SK-N-SH (cell line): ENCODE results near the gene KLHL24. TPM values are rescaled to one million over a fixed set of nuclear protein-coding genes. Genes with fewer than 3 reads are reported as not detected.

Experiments
- CTCF ChIA-PET: fragments of 300-600, 350-600 bp; formaldehyde crosslinking; extraction: SDS; loops from one replicate; lab custom pipeline; 2021; lab: Yijun Ruan, JAX
- POLR2A ChIA-PET: fragments of 350-600 bp; sonication (Branson Sonifier 250); formaldehyde crosslinking; extraction: SDS; loops from one replicate; lab custom pipeline; 2020; ENCODE audit warnings: antibody characterized with exemption, inconsistent platforms; lab: Yijun Ruan, JAX
- DNase-seq: peaks from one replicate; pipeline ENCODE4 v3.0.0; 2012
- H2AFZ ChIP-seq: fragments of 200-600 bp; sonication (generic); 2 replicates; pipeline ENCODE4 v1.8.1; 2016; ENCODE audit warnings: antibody characterized with exemption, mild to moderate bottlenecking, low read depth
- H3F3A ChIP-seq: fragments of 200-600 bp; sonication (generic); replicated peaks from 2 replicates; pipeline ENCODE3; 2016; ENCODE audit warnings: antibody characterized with exemption, mild to moderate bottlenecking; ENCODE audit not compliant: insufficient read depth
- H3K27ac ChIP-seq, 2 experiments: fragments of 200-500 bp in 1 of 2; fragments of 200-600 bp in 1 of 2; sonication (Bioruptor generic) in 1 of 2; sonication (generic), shearing (Covaris generic) in 1 of 2; 2 replicates each; pipeline versions ENCODE4 v1.5.1 to v1.6.1; 2014 to 2016; ENCODE audit warnings: low read depth in 2 of 2, inconsistent platforms in 1 of 2, low read length in 1 of 2, mild to moderate bottlenecking in 1 of 2, mixed read lengths in 1 of 2
- H3K27me3 ChIP-seq: fragments of 200-600 bp; sonication (generic), shearing (Covaris generic); 2 replicates; pipeline ENCODE4 v1.6.1; 2016; ENCODE audit warnings: mixed run types; ENCODE audit not compliant: insufficient read depth
- H3K36me3 ChIP-seq, 2 experiments: fragments of 200-500 bp in 1 of 2; fragments of 200-600 bp in 1 of 2; sonication (Bioruptor generic) in 1 of 2; sonication (generic) in 1 of 2; replicated peaks in 1 of 2; 2 replicates each; pipeline versions ENCODE3 to v1.5.1; 2014 to 2016; ENCODE audit warnings: low read length in 1 of 2, mild to moderate bottlenecking in 1 of 2; ENCODE audit not compliant: insufficient read depth in 2 of 2, control insufficient read depth in 1 of 2
- H3K4me1 ChIP-seq, 2 experiments: fragments of 200-500 bp in 1 of 2; fragments of 200-600 bp in 1 of 2; sonication (Bioruptor generic) in 1 of 2; sonication (generic), shearing (Covaris generic) in 1 of 2; 2 replicates each; pipeline versions ENCODE4 v1.5.1 to v1.6.1; 2014 to 2016; ENCODE audit warnings: low read depth in 1 of 2, low read length in 1 of 2, mixed run types in 1 of 2; ENCODE audit not compliant: insufficient read depth in 2 of 2, control insufficient read depth in 1 of 2
- H3K4me2 ChIP-seq: fragments of 200-600 bp; sonication (generic), shearing (Covaris generic); 2 replicates; pipeline ENCODE4 v1.6.1; 2017; ENCODE audit warnings: mixed run types
- H3K4me3 ChIP-seq, 2 experiments: fragments of 200-500 bp in 1 of 2; fragments of 200-600 bp in 1 of 2; sonication (Bioruptor generic) in 1 of 2; sonication (generic), shearing (Covaris generic) in 1 of 2; 2 replicates each; pipeline versions ENCODE4 v1.5.1 to v1.8.1; 2014 to 2016; ENCODE audit warnings: low read depth in 2 of 2, inconsistent platforms in 1 of 2, low read length in 1 of 2, mild to moderate bottlenecking in 1 of 2, mixed read lengths in 1 of 2, moderate library complexity in 1 of 2
- H3K79me2 ChIP-seq: fragments of 200-600 bp; sonication (generic); 2 replicates; pipeline ENCODE4 v1.8.1; 2017; ENCODE audit warnings: mild to moderate bottlenecking; ENCODE audit not compliant: insufficient read depth
- H3K9ac ChIP-seq: fragments of 200-600 bp; sonication (generic); 2 replicates; pipeline ENCODE4 v1.6.1; 2017; ENCODE audit warnings: mixed run types
- H3K9me2 ChIP-seq: fragments of 200-600 bp; sonication (generic); 2 replicates; pipeline ENCODE4 v1.6.1; 2017; ENCODE audit warnings: mixed run types
- H3K9me3 ChIP-seq: fragments of 200-600 bp; sonication (generic); 2 replicates; pipeline ENCODE4 v1.6.1; 2017; ENCODE audit warnings: mixed run types, mild to moderate bottlenecking, moderate library complexity
- H4K20me1 ChIP-seq: fragments of 200-600 bp; sonication (generic); 2 replicates; pipeline ENCODE4 v1.6.1; 2017; ENCODE audit warnings: mild to moderate bottlenecking, mixed run types; ENCODE audit not compliant: insufficient read depth
- CTCF ChIP-seq: fragments of 200-600 bp; sonication (generic); IDR thresholded peaks from 2 replicates; pipeline ENCODE4 v1.6.1; 2017; ENCODE audit warnings: antibody characterized with exemption, mild to moderate bottlenecking, moderate library complexity
- FOSL2 ChIP-seq: IDR thresholded peaks from 2 replicates; pipeline ENCODE4 v1.4.0; 2012; ENCODE audit warnings: low read depth, mild to moderate bottlenecking, moderate library complexity, borderline replicate concordance
- MAX ChIP-seq: IDR thresholded peaks from 2 replicates; pipeline ENCODE4 v1.4.0; 2012; ENCODE audit warnings: low read depth
- MEF2A ChIP-seq: IDR thresholded peaks from 2 replicates; pipeline ENCODE4 v1.4.0; 2012; ENCODE audit warnings: low read depth, borderline replicate concordance
- MXI1 ChIP-seq: IDR thresholded peaks from 2 replicates; pipeline ENCODE4 v1.6.1; 2012; ENCODE audit warnings: mild to moderate bottlenecking, low read depth, low read length, improper control_type of control experiment
- POLR2AphosphoS5 ChIP-seq: IDR thresholded peaks from 2 replicates; pipeline ENCODE4 v1.6.1; 2012; ENCODE audit warnings: low read depth, low read length
- RXRA ChIP-seq: IDR thresholded peaks from 2 replicates; pipeline ENCODE4 v1.4.0; 2012; ENCODE audit warnings: low read depth, mild to moderate bottlenecking, borderline replicate concordance
- SIN3A ChIP-seq: IDR thresholded peaks from 2 replicates; pipeline ENCODE4 v1.6.1; 2012; ENCODE audit warnings: low read depth, mild to moderate bottlenecking, low read length, moderate library complexity, borderline replicate concordance
- TCF12 ChIP-seq: IDR thresholded peaks from 2 replicates; pipeline ENCODE4 v1.4.0; 2012
- USF2 ChIP-seq: fragments of 150-350 bp; IDR thresholded peaks from 2 replicates; pipeline ENCODE4 v1.6.1; 2017; ENCODE audit warnings: antibody characterized with exemption, low read length, low read depth, borderline replicate concordance
- YY1 ChIP-seq: IDR thresholded peaks from 2 replicates; pipeline ENCODE4 v1.4.0; 2012; ENCODE audit warnings: low read depth, mild to moderate bottlenecking
- WGBS: methylation state at CpG from one replicate; pipeline ENCODE4 v1.1.6; 2017; ENCODE audit warnings: low lambda C conversion rate; 5-methylcytosine and 5-hydroxymethylcytosine counted together
- polyA plus RNA-seq, 3 experiments: library from polyadenylated mRNA; depleted of rRNA; stranded (reverse); fragments of >200 nt; gene quantifications; 2 replicates each; pipeline ENCODE4 v1.2.3, GENCODE V29; 2012

KLHL24 gene
- polyA plus RNA-seq, 1 of the 3 experiments (the other 2 are of a cell fraction): 5.7 TPM

- POLR2A ChIA-PET: interaction anchor here (0.6 to 2.7 kb wide), 6 partner anchors 12 to 547 kb away, joined by 3 to 20 read pairs (median 4); partner anchors contain the start of gene KLHL24
- H3K9me3 ChIP-seq: no peaks in the 10 kb centered on the region
- H3K9me2 ChIP-seq: no peaks in the 10 kb centered on the region
- H3K4me3 ChIP-seq: peak overlapping the region; percentile 80 to 85
- peak overlapping the region; percentile 74 for H3K4me2 ChIP-seq
- H3F3A ChIP-seq: peaks cover 5% of the 10 kb centered on the region
- peaks cover 0 to 12% of the 10 kb centered on the region in 2 experiments for H3K36me3 ChIP-seq
- peaks cover 42% of the 10 kb centered on the region for H4K20me1 ChIP-seq
- peak; percentile 73 for DNase-seq
- H3K4me1 ChIP-seq: peaks cover 0 to 7% of the 10 kb centered on the region in 2 experiments; a peak in 2 of 4 replicates
- peak overlapping the region; percentile 93 for H3K9ac ChIP-seq
- 4% methylated on average over 10 of the region's 13 CpGs for WGBS
- peaks cover 56% of the 10 kb centered on the region for H3K79me2 ChIP-seq
- peak overlapping the region; percentile 79; the same call in 1 of the 2 replicates for H2AFZ ChIP-seq
- TF ChIP-seq SIN3A: 0 out of 2 replicates have a peak, but pooled peaks have one; percentile 44
- no peak for TF ChIP-seq CTCF
- CTCF ChIA-PET: interaction anchor here (1.1 to 1.5 kb wide), 3 partner anchors 10 to 195 kb away, joined by 3 read pairs; no protein-coding TSS in a partner anchor
- peak overlapping the region; percentile 78 to 84 for H3K27ac ChIP-seq
- no peaks in the 10 kb centered on the region for H3K27me3 ChIP-seq
Observed at GRCh38 chr3:183698318-183698751, 62.9 kb downstream of the KLHL24 start.

GRCh38 chr3:183698756-183699155 is 63.3 kb downstream of the KLHL24 start:
- WGBS: 6% methylated on average over 9 of the region's 9 CpGs
- peaks cover 5% of the 10 kb centered on the region for H3F3A ChIP-seq
- H3K9ac ChIP-seq: peak overlapping the region; percentile 93
- peaks cover 46% of the 10 kb centered on the region for H4K20me1 ChIP-seq
- H3K9me3 ChIP-seq: no peaks in the 10 kb centered on the region
- no peak for DNase-seq
- peak overlapping the region; percentile 80 to 85 for H3K4me3 ChIP-seq
- H3K4me2 ChIP-seq: peak overlapping the region; percentile 74
- TF ChIP-seq MAX: no peak
- peak; percentile 47; the same call in 1 of the 2 replicates for TF ChIP-seq MXI1
- TF ChIP-seq, all 33 proteins: peak for 1
- Histone ChIP-seq H3K79me2 (peaks cover 60% of the 10 kb centered on the region), H3K9me2 (no peaks in the 10 kb centered on the region), H3K36me3 (peaks cover 0 to 12% of the 10 kb centered on the region in 2 experiments), H2AFZ (peak overlapping the region; percentile 79; the same call in 1 of the 2 replicates), H3K4me1 (peaks cover 0 to 7% of the 10 kb centered on the region in 2 experiments; a peak in 2 of 4 replicates), H3K27ac (peak overlapping the region; percentile 78 to 84), H3K27me3 (no peaks in the 10 kb centered on the region)
- CTCF ChIA-PET: interaction anchor here (0.9 to 1.5 kb wide), 3 partner anchors 10 to 196 kb away, joined by 3 read pairs; no protein-coding TSS in a partner anchor
- POLR2A ChIA-PET: interaction anchor here (0.6 to 2.7 kb wide), 4 partner anchors 12 to 548 kb away, joined by 3 to 20 read pairs (median 6); partner anchors contain the start of gene KLHL24

- Histone ChIP-seq H2AFZ (no peak overlapping the region), H3K9me2 (no peaks in the 10 kb centered on the region), H4K20me1 (peaks cover 53% of the 10 kb centered on the region), H3K27me3 (no peaks in the 10 kb centered on the region), H3K36me3 (peaks cover 0 to 12% of the 10 kb centered on the region in 2 experiments), H3K9ac (peak overlapping the region; percentile 93), H3F3A (peaks cover 5% of the 10 kb centered on the region), H3K4me2 (peak overlapping the region; percentile 74), H3K79me2 (peaks cover 67% of the 10 kb centered on the region), H3K27ac (peak overlapping the region; percentile 78 to 84), H3K4me1 (peaks cover 0 to 7% of the 10 kb centered on the region in 2 experiments; a peak in 2 of 4 replicates), H3K4me3 (peak overlapping the region; percentile 80 to 85), H3K9me3 (no peaks in the 10 kb centered on the region)
- ChIA-PET POLR2A (interaction anchor here (0.6 to 2.7 kb wide), 2 partner anchors 63 to 1699 kb away, joined by 3 to 20 read pairs; partner anchors contain the start of gene KLHL24), CTCF (interaction anchor here (0.9 to 1.1 kb wide), 2 partner anchors 17 to 196 kb away, joined by 3 read pairs; no protein-coding TSS in a partner anchor)
- WGBS: 32% methylated on average over 13 of the region's 13 CpGs
- DNase-seq: no peak
- TF ChIP-seq RXRA (no peak), YY1 (no peak), POLR2AphosphoS5 (no peak), FOSL2 (no peak), MEF2A (no peak), CTCF (no peak), USF2 (no peak), TCF12 (no peak)
Observed at GRCh38 chr3:183699238-183699947, 64.0 kb downstream of the KLHL24 start.
